Smooth muscle cell (in vitro differentiated cells): ENCODE data around the gene KCNQ2. TPM values are rescaled to one million over a fixed set of nuclear protein-coding genes. Genes with fewer than 3 reads are reported as not detected.

Experiments used
- DNase-seq: peaks from one replicate; lab custom pipeline; 2025; ENCODE audit not compliant: unreplicated experiment; lab: John Stamatoyannopoulos, UW
- H2AFZ ChIP-seq: fragments of 200-600 bp; sonication (generic); 2 replicates; pipeline ENCODE4 v1.6.0; 2016; ENCODE audit warnings: antibody characterized with exemption, low read depth, mild to moderate bottlenecking
- H3F3A ChIP-seq: fragments of 200-600 bp; sonication (generic); 2 replicates; pipeline ENCODE4 v1.6.0; 2017; ENCODE audit warnings: antibody characterized with exemption, low read depth
- H3K27ac ChIP-seq: fragments of 200-600 bp; sonication (generic); 2 replicates; pipeline ENCODE4 v1.5.1; 2016; ENCODE audit warnings: low read depth, mild to moderate bottlenecking
- H3K27me3 ChIP-seq: fragments of 200-600 bp; sonication (generic); 2 replicates; pipeline ENCODE4 v1.6.1; 2016; ENCODE audit warnings: low read depth, mild to moderate bottlenecking
- H3K36me3 ChIP-seq: fragments of 200-600 bp; sonication (generic); 2 replicates; pipeline ENCODE4 v1.5.1; 2016; ENCODE audit warnings: low read depth
- H3K4me1 ChIP-seq: fragments of 200-600 bp; sonication (generic); 2 replicates; pipeline ENCODE4 v1.5.1; 2016; ENCODE audit warnings: low read depth
- H3K4me2 ChIP-seq: fragments of 200-600 bp; sonication (generic); 2 replicates; pipeline ENCODE4 v1.6.0; 2016; ENCODE audit warnings: mild to moderate bottlenecking
- H3K4me3 ChIP-seq: fragments of 200-600 bp; sonication (generic); 2 replicates; pipeline ENCODE4 v1.5.1; 2016; ENCODE audit warnings: mild to moderate bottlenecking
- H3K79me2 ChIP-seq: fragments of 200-600 bp; sonication (generic); 2 replicates; pipeline ENCODE4 v1.6.0; 2016; ENCODE audit warnings: low read depth, mild to moderate bottlenecking
- H3K9ac ChIP-seq: fragments of 200-600 bp; sonication (generic); 2 replicates; pipeline ENCODE4 v1.6.0; 2016; ENCODE audit warnings: low read depth
- H3K9me3 ChIP-seq: fragments of 200-600 bp; sonication (generic); replicated peaks from 2 replicates; pipeline ENCODE4 v1.5.1; 2016; ENCODE audit warnings: low read depth
- H4K20me1 ChIP-seq: fragments of 200-600 bp; sonication (generic); 2 replicates; pipeline ENCODE4 v1.6.0; 2016; ENCODE audit warnings: low read depth
- WGBS: methylation state at CpG from one replicate; pipeline ENCODE4 v1.1.7; 2016; ENCODE audit warnings: low lambda C conversion rate; 5-methylcytosine and 5-hydroxymethylcytosine counted together
- polyA plus RNA-seq: library from polyadenylated mRNA; unstranded; fragments of >200 nt; fragmentation: Nextera tagmentation; extraction: Ambion mirVana; gene quantifications from 2 replicates; pipeline ENCODE4 v1.2.1, GENCODE V29; 2016
- total RNA-seq: library from RNA; depleted of rRNA; stranded (reverse); fragments of >200 nt; gene quantifications from 2 replicates; pipeline ENCODE4 v1.2.3, GENCODE V29; 2014
- TF ChIP-seq, protein P1 (sequence below): fragments of 200-600 bp; sonication (generic); IDR thresholded peaks from 2 replicates; pipeline ENCODE4 v1.5.1; 2017; ENCODE audit warnings: borderline replicate concordance, mild to moderate bottlenecking, antibody characterized with exemption; ENCODE audit not compliant: insufficient read depth, poor library complexity, severe bottlenecking

Gene KCNQ2
- total and polyA plus RNA-seq, 2 experiments from 2014 or later, result 5.1 to 5.7 TPM

DNA sequence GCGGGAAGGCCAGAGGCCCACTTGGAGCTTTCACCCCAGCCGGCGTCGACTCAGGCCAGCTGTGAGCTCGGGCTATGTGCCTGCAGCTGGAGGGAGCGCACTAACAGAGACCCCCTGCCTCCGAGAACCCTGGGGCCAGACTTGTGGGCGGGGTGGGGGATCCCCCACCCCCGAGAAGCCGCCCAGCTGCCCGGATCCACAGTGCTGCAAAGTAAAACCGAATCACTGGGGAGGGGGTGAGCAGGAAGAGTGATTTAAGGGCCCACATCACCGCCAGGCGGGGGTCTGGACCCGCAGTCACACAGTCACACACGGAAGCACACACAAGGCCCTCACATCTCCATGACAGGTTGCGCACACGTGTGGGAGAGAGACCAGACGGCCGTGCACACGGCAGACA lies 48.7 kb downstream of the KCNQ2 start:
- Histone ChIP-seq H3K27ac (no peak overlapping the region), H3K79me2 (no peaks in the 10 kb centered on the region), H3K27me3 (no peaks in the 10 kb centered on the region), H3K4me1 (no peaks in the 10 kb centered on the region), H2AFZ (no peak overlapping the region), H3K4me2 (no peak overlapping the region), H4K20me1 (no peaks in the 10 kb centered on the region), H3F3A (no peaks in the 10 kb centered on the region), H3K9me3 (no peaks in the 10 kb centered on the region), H3K4me3 (no peak overlapping the region), H3K36me3 (no peaks in the 10 kb centered on the region), H3K9ac (no peak overlapping the region)
- WGBS, result 91% methylated on average over 21 of the region's 21 CpGs
- TF ChIP-seq, protein P1, sequence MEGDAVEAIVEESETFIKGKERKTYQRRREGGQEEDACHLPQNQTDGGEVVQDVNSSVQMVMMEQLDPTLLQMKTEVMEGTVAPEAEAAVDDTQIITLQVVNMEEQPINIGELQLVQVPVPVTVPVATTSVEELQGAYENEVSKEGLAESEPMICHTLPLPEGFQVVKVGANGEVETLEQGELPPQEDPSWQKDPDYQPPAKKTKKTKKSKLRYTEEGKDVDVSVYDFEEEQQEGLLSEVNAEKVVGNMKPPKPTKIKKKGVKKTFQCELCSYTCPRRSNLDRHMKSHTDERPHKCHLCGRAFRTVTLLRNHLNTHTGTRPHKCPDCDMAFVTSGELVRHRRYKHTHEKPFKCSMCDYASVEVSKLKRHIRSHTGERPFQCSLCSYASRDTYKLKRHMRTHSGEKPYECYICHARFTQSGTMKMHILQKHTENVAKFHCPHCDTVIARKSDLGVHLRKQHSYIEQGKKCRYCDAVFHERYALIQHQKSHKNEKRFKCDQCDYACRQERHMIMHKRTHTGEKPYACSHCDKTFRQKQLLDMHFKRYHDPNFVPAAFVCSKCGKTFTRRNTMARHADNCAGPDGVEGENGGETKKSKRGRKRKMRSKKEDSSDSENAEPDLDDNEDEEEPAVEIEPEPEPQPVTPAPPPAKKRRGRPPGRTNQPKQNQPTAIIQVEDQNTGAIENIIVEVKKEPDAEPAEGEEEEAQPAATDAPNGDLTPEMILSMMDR, result no peak
- DNase-seq, result no peak

DNA sequence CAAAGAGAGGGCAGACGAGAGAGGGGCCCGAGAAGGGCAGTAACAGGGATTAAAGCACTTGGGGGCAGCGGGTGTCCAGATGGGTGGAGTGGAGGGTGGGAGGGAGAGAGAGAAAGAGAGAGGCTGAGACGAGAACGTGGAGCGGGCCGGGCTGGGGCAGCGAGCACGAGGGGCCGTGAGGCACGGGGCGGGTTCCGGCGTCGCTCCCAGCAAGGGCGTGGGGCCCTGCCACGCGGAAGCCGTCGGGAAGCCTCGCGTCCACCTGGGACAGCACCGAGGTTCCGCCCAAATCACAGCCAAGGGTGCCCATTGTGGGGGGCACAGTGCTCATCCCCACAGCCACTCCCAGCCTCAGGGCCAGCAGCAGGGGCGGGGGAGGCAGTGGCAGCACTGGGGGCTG lies 49.8 kb downstream of the KCNQ2 start:
- Histone ChIP-seq H3K79me2 (no peaks in the 10 kb centered on the region), H3K4me2 (no peak overlapping the region), H3F3A (no peaks in the 10 kb centered on the region), H3K27ac (no peak overlapping the region), H3K9ac (no peak overlapping the region), H4K20me1 (no peaks in the 10 kb centered on the region), H3K4me1 (no peaks in the 10 kb centered on the region), H3K9me3 (no peaks in the 10 kb centered on the region), H3K4me3 (no peak overlapping the region), H3K27me3 (no peaks in the 10 kb centered on the region), H2AFZ (no peak overlapping the region), H3K36me3 (no peaks in the 10 kb centered on the region)
- TF ChIP-seq, protein P1, result no peak
- DNase-seq, result no peak
- WGBS, result 91% methylated on average over 6 of the region's 25 CpGs

DNA sequence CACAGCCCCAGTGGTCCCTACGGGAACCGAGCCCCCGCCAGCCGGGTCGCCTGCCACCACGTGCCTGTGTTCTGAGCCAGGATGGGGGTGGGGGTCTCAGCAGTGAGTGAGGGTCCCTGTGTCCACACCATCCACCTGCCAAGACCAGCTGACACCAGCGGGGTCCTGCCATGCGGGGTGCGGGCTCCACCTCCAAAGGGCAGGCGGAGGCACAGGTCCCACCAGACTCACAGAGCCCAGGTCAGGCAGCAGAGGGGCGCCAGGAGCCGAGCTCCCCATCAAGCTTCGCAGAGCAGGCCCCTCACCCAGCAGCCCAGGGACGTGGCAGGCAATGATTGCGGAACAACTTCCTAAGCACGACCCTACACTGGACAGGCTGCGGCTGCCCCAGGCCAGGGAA lies 50.5 kb downstream of the KCNQ2 start:
- no peak overlapping the region for H3K4me2 ChIP-seq
- TF ChIP-seq, protein P1, result no peak
- no peak overlapping the region for H3K27ac ChIP-seq
- no peaks in the 10 kb centered on the region for H4K20me1 ChIP-seq
- H3K9ac ChIP-seq, result no peak overlapping the region
- no peaks in the 10 kb centered on the region for H3K9me3 ChIP-seq
- WGBS, result 98% methylated on average over 17 of the region's 17 CpGs
- H3K27me3 ChIP-seq, result no peaks in the 10 kb centered on the region
- no peaks in the 10 kb centered on the region for H3F3A ChIP-seq
- no peak for DNase-seq
- no peak overlapping the region for H3K4me3 ChIP-seq
- peaks cover 3% of the 10 kb centered on the region for H3K4me1 ChIP-seq
- no peak overlapping the region for H2AFZ ChIP-seq
- H3K79me2 ChIP-seq, result no peaks in the 10 kb centered on the region
- no peaks in the 10 kb centered on the region for H3K36me3 ChIP-seq

DNA sequence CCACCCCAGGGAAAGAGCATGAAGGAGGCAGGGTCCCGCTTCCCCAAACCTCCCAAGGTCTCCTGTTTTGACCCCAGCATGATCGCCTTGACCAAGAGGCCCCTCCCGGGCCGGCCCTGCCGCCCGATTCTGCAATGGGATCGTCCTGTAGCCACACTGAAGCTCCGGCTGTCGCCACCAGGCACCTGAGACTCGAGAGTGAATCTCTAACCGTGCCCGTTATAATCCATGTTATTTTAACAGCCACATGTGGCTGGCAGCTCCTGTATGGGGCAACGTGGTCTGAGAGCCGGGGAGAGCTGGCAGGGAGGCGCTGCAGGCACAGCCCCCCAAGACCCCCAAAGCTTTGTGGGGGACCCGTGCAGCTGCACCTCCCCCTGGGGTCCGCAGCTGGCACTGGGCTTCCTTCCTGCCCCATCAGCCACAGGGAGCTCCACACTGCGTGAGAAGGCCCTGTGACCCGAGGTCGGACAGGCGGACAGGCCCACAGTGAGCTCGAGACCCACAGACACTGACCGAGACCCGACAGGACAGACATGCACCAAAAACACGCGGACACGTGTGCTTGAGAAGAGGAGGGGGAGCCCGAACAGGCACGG lies 51.3 kb downstream of the KCNQ2 start:
- Histone ChIP-seq H4K20me1 (no peaks in the 10 kb centered on the region), H3K9me3 (no peaks in the 10 kb centered on the region), H3F3A (no peaks in the 10 kb centered on the region), H3K9ac (no peak overlapping the region), H3K4me2 (no peak overlapping the region), H3K27me3 (no peaks in the 10 kb centered on the region), H3K4me1 (peaks cover 3% of the 10 kb centered on the region), H3K4me3 (no peak overlapping the region), H3K36me3 (no peaks in the 10 kb centered on the region), H3K79me2 (no peaks in the 10 kb centered on the region), H3K27ac (no peak overlapping the region), H2AFZ (no peak overlapping the region)
- DNase-seq, result no peak
- TF ChIP-seq, protein P1, result no peak
- 94% methylated on average over 29 of the region's 29 CpGs for WGBS
